ENCODE measurements around the gene NXNL1.

DNA sequence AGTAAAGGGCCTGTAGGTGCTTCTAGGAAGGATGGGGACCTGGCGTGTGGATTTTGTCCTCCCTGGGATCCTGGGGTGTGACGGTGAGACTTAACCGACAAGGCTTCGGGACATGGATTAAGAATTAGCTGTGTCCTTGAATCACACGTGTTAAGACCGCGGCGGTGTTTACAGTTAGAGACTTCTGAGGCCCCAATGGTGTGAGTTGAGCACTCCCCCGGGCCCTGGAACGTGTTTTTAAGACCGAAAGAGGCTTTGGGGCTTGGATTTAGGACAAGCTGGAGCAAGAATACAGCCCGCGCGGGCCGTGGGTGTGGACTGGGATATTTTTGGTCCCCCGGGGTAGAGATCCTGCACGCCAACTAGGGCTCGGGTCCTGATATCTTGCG lies 8.4 kb upstream of the NXNL1 start:
- TF ChIP-seq, protein P1, sequence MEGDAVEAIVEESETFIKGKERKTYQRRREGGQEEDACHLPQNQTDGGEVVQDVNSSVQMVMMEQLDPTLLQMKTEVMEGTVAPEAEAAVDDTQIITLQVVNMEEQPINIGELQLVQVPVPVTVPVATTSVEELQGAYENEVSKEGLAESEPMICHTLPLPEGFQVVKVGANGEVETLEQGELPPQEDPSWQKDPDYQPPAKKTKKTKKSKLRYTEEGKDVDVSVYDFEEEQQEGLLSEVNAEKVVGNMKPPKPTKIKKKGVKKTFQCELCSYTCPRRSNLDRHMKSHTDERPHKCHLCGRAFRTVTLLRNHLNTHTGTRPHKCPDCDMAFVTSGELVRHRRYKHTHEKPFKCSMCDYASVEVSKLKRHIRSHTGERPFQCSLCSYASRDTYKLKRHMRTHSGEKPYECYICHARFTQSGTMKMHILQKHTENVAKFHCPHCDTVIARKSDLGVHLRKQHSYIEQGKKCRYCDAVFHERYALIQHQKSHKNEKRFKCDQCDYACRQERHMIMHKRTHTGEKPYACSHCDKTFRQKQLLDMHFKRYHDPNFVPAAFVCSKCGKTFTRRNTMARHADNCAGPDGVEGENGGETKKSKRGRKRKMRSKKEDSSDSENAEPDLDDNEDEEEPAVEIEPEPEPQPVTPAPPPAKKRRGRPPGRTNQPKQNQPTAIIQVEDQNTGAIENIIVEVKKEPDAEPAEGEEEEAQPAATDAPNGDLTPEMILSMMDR (conservative IDR thresholded peaks at IDR 0.05; ENCODE audit: low read length): no peak
- TF ChIP-seq EZH2phosphoT487 (IDR thresholded peaks at IDR 0.05; ENCODE audit: borderline replicate concordance, low read depth, low read length): no peak

Data from OCI-LY7 (cell line).